ENCODE measurements around the gene SLC6A19.

- TF ChIP-seq CTCF (IDR thresholded peaks at IDR 0.05) (no peak), EZH2 (IDR thresholded peaks at IDR 0.05) (no peak), EZH2phosphoT487 (IDR thresholded peaks at IDR 0.05) (no peak)
These were observed 41.5 kb downstream of the SLC6A19 start for GRCh38 chr5:1242733-1243486.

Measured in neural progenitor cell (in vitro differentiated cells).